Kidney epithelial cell (primary cell): ENCODE measurements around the gene FAH. TPM values are rescaled to one million over a fixed set of nuclear protein-coding genes. Genes with fewer than 3 reads are reported as not detected.

Experiments
- DNase-seq: peaks from one replicate; pipeline ENCODE4 v3.0.0-alpha.2; 2010; ENCODE audit warnings: low read depth
- H3K27me3 ChIP-seq: 2 replicates; pipeline ENCODE4 v1.6.0; 2011; ENCODE audit warnings: low read length; ENCODE audit not compliant: control insufficient read depth, insufficient read depth
- H3K36me3 ChIP-seq: 2 replicates; pipeline ENCODE4 v1.5.1; 2011; ENCODE audit warnings: low read length; ENCODE audit not compliant: control insufficient read depth, insufficient read depth
- H3K4me3 ChIP-seq: 2 replicates; pipeline ENCODE4 v1.5.1; 2011; ENCODE audit warnings: low read depth, mild to moderate bottlenecking, control low read depth, low read length
- CTCF ChIP-seq: IDR thresholded peaks from 2 replicates; pipeline ENCODE4 v1.5.1; 2011; ENCODE audit warnings: mild to moderate bottlenecking, moderate library complexity, low read length, control low read depth, inconsistent platforms; ENCODE audit not compliant: insufficient read depth, poor library complexity, severe bottlenecking
- total RNA-seq: library from RNA; depleted of rRNA; stranded (reverse); fragments of >200 nt; gene quantifications from 2 replicates; pipeline ENCODE4 v1.2.3, GENCODE V29; 2015

Gene FAH
- total RNA-seq, 1 donor from 2014 or later: 21.1 TPM

GRCh38 chr15:80204231-80204630, 51.4 kb downstream of the FAH start:
- TF ChIP-seq CTCF: no peak
- Histone ChIP-seq H3K27me3 (peaks cover 5% of the 10 kb centered on the region), H3K4me3 (no peak overlapping the region), H3K36me3 (no peaks in the 10 kb centered on the region)
- no peak for DNase-seq

- H3K27me3 ChIP-seq: no peaks in the 10 kb centered on the region
- DNase-seq: no peak
- no peak for TF ChIP-seq CTCF
Measured at GRCh38 chr15:80207887-80208286, 55.1 kb downstream of the FAH start.

DNA sequence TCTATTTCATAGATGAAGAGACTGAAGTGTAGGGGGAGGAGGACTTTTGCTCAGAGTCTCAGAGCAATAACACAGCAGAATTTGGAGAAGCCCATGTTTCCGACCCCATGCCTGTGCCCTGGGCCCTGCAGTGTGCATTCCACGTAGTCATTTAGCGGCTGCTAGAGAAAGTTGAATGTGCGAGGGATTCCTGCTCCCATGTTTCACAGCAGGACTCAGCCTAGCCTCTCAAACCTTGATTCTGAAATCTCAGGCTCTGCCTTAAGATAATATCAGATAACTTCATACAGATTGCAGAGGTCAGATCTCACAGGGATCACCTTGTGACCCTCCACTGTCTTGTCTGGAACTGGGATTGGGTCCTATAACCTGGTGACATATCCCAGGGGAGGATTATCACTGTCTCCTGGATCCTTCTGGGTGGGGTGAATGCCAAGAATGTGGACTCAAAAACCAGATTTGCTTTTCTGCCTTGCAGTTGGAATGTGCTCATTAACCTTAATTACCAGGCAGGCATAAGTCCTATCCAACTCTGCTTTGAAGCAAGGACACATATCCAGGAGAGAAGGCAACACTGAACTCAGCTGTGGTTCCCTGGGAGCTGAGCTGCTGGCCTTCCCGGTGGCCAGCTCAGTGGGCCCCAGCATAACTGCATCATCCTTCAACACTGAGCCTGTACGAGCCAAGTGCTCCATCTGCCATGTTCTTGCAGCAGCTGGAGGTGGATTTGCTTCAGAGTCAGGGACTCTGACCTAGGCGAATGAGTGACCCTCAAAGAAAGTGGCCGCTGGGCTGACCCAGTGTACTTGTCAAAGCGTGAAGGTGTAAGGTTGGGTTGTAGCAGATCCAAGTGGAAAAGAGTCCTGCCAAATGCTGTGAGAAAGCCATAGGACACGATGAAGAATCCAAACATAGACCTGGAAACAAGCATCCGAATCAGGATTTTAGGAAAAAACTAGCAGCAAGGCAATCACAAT, 56.2 kb downstream of the FAH start:
- Histone ChIP-seq H3K27me3 (no peaks in the 10 kb centered on the region), H3K4me3 (no peak overlapping the region), H3K36me3 (no peaks in the 10 kb centered on the region)
- no peak for TF ChIP-seq CTCF
- DNase-seq: no peak

More at GRCh38 chr15:80207887-80208286, 55.1 kb downstream of the FAH start:
- Histone ChIP-seq H3K4me3 (no peak overlapping the region), H3K36me3 (no peaks in the 10 kb centered on the region)

GRCh38 chr15:80210611-80211573, 58.1 kb downstream of the FAH start:
- no peak overlapping the region for H3K4me3 ChIP-seq
- no peak for DNase-seq
- no peak for TF ChIP-seq CTCF
- no peaks in the 10 kb centered on the region for H3K27me3 ChIP-seq
- no peaks in the 10 kb centered on the region for H3K36me3 ChIP-seq

DNA sequence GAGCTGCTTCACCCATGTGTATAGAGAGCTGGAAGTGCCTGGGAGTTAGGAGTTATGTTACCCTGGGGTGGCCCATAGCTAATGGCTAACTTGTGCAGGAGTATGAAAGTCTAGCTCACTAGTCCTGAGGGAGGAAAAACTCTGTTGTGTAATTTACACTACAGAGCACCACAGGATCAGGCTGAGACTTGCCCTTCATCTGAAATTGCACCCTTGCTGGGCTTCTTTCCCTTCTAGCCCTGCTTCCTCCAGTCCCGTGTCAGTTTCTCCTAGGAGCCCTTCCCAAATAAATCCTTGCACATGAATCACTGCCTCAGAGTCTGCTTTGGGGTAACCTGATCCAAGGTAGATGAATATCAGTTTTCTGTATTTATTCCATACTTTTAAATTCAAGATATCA, 59.2 kb downstream of the FAH start:
- DNase-seq: no peak

More for the DNA sequence above, 59.2 kb downstream of the FAH start:
- no peak overlapping the region for H3K4me3 ChIP-seq
- H3K27me3 ChIP-seq: no peaks in the 10 kb centered on the region
- H3K36me3 ChIP-seq: no peaks in the 10 kb centered on the region
- TF ChIP-seq CTCF: no peak
